ENCODE data around the gene NRG2. TPM values are rescaled to one million over a fixed set of nuclear protein-coding genes. Genes with fewer than 3 reads are reported as not detected.
A peak's percentile ranks its signal among the peaks of the same experiment; 100 is the strongest.

Gene NRG2
- total and polyA plus RNA-seq, 12 donors: 1.8 to 16.7 (median 8.4) TPM

- no peaks in the 10 kb centered on the region for H3K36me3 ChIP-seq (replicated peaks in 1 of 2)
- H3K9me3 ChIP-seq (replicated peaks in 1 of 3): no peaks in the 10 kb centered on the region
- 76 to 97% (median 91%) methylated on average over 2 of the region's 2 CpGs for WGBS, 4 donors
- no peak overlapping the region for H3K4me3 ChIP-seq
- intact Hi-C loops (cut with DNase I): no loop called here
- H3K4me1 ChIP-seq (replicated peaks in 1 of 2): no peaks in the 10 kb centered on the region
- no peaks in the 10 kb centered on the region for H3K27me3 ChIP-seq
- no peak for DNase-seq
- H3K27ac ChIP-seq: no peak overlapping the region
- TF ChIP-seq CTCF (IDR thresholded peaks at IDR 0.05) (no peak), POLR2A (IDR thresholded peaks at IDR 0.05) (no peak)
Measured at GRCh38 chr5:139886213-139886612, 156.9 kb downstream of the NRG2 start.

- WGBS, 4 donors: 92 to 94% (median 94%) methylated on average over 4 of the region's 4 CpGs
Measured at GRCh38 chr5:139885857-139886208, 157.3 kb downstream of the NRG2 start.

GRCh38 chr5:139885172-139885856 is 157.8 kb downstream of the NRG2 start:
- H3K27ac ChIP-seq: no peak overlapping the region
- H3K4me3 ChIP-seq: no peak overlapping the region
- no peaks in the 10 kb centered on the region for H3K9me3 ChIP-seq (replicated peaks in 1 of 3)
- TF ChIP-seq POLR2A (IDR thresholded peaks at IDR 0.05): no peak
- H3K36me3 ChIP-seq (replicated peaks in 1 of 2): no peaks in the 10 kb centered on the region
- intact Hi-C loops (cut with DNase I): no loop called here
- no peaks in the 10 kb centered on the region for H3K4me1 ChIP-seq (replicated peaks in 1 of 2)
- no peak for DNase-seq
- 94 to 95% (median 95%) methylated on average over 15 of the region's 15 CpGs for WGBS, 4 donors
- H3K27me3 ChIP-seq: no peaks in the 10 kb centered on the region

More at GRCh38 chr5:139885857-139886208, 157.3 kb downstream of the NRG2 start:
- DNase-seq: no peak
- Histone ChIP-seq H3K4me3 (no peak overlapping the region), H3K4me1 (replicated peaks in 1 of 2) (no peaks in the 10 kb centered on the region), H3K27ac (no peak overlapping the region), H3K36me3 (replicated peaks in 1 of 2) (no peaks in the 10 kb centered on the region), H3K27me3 (no peaks in the 10 kb centered on the region), H3K9me3 (replicated peaks in 1 of 3) (no peaks in the 10 kb centered on the region)
- TF ChIP-seq POLR2A (IDR thresholded peaks at IDR 0.05) (no peak), CTCF (IDR thresholded peaks at IDR 0.05) (no peak)
- intact Hi-C loops (cut with DNase I): no loop called here

- no peaks in the 10 kb centered on the region for H3K9me3 ChIP-seq (replicated peaks in 1 of 3)
- intact Hi-C loops (cut with DNase I): no loop called here
- H3K4me1 ChIP-seq (replicated peaks in 1 of 2): no peaks in the 10 kb centered on the region
- no peak for DNase-seq
- no peaks in the 10 kb centered on the region for H3K27me3 ChIP-seq
- H3K27ac ChIP-seq: no peak overlapping the region
- 80 to 89% (median 85%) methylated on average over 3 of the region's 3 CpGs for WGBS, 4 donors
- TF ChIP-seq POLR2A (IDR thresholded peaks at IDR 0.05): no peak
- no peak for TF ChIP-seq CTCF (IDR thresholded peaks at IDR 0.05)
- H3K36me3 ChIP-seq (replicated peaks in 1 of 2): no peaks in the 10 kb centered on the region
- H3K4me3 ChIP-seq: no peak overlapping the region
Measured at GRCh38 chr5:139884734-139885133, 158.4 kb downstream of the NRG2 start.

- DNase-seq: peak in 2 of 7 donors; percentile 38 to 43
- intact Hi-C loops (cut with DNase I): no loop called here
- Histone ChIP-seq H3K4me1 (replicated peaks in 1 of 2) (no peaks in the 10 kb centered on the region), H3K4me3 (no peak overlapping the region), H3K9me3 (replicated peaks in 1 of 3) (no peaks in the 10 kb centered on the region), H3K36me3 (replicated peaks in 1 of 2) (no peaks in the 10 kb centered on the region), H3K27me3 (no peaks in the 10 kb centered on the region), H3K27ac (no peak overlapping the region)
- TF ChIP-seq CTCF (IDR thresholded peaks at IDR 0.05) (no peak), POLR2A (IDR thresholded peaks at IDR 0.05) (no peak)
- WGBS, 4 donors: 66 to 80% (median 72%) methylated on average over 3 of the region's 3 CpGs
Measured at GRCh38 chr5:139884144-139884543, 159.0 kb downstream of the NRG2 start.

Measured in adrenal gland (tissue), 12 donors.